HepG2 (cell line): ENCODE measurements around the gene SIRT7. TPM values are rescaled to one million over a fixed set of nuclear protein-coding genes. Genes with fewer than 3 reads are reported as not detected.

Experiments
- CEBPB ChIP-seq: IDR thresholded peaks from 2 replicates; pipeline ENCODE4 v1.6.1; 2011; ENCODE audit warnings: low read depth, low read length, improper control_type of control experiment, borderline replicate concordance
- DNMT1 ChIP-seq: sonication (generic); formaldehyde crosslinking; IDR thresholded peaks from 2 replicates; pipeline ENCODE4 v1.5.1; 2020; ENCODE audit warnings: mild to moderate bottlenecking, missing genetic modification reagents
- DR1 ChIP-seq: sonication (generic); formaldehyde crosslinking; IDR thresholded peaks from 2 replicates; pipeline ENCODE4 v1.8.0; 2021; ENCODE audit warnings: mild to moderate bottlenecking, missing genetic modification reagents, inconsistent platforms
- HES4 ChIP-seq: sonication (generic); formaldehyde crosslinking; IDR thresholded peaks from 2 replicates; pipeline ENCODE4 v1.9.0; 2021; ENCODE audit warnings: mild to moderate bottlenecking, missing genetic modification reagents, borderline replicate concordance
- IKZF4 ChIP-seq: sonication (generic); formaldehyde crosslinking; IDR thresholded peaks from 2 replicates; pipeline ENCODE4 v1.5.1; 2020; ENCODE audit warnings: borderline replicate concordance, mild to moderate bottlenecking, low read depth, missing genetic modification reagents; ENCODE audit errors: not compliant biosample characterization
- KLF15 ChIP-seq: sonication (generic); formaldehyde crosslinking; IDR thresholded peaks from 2 replicates; pipeline ENCODE4 v1.8.1; 2023; ENCODE audit warnings: borderline replicate concordance, mild to moderate bottlenecking, inconsistent platforms, missing genetic modification reagents, mixed read lengths
- MBNL3 ChIP-seq: fragments of 250-450 bp; sonication (Bioruptor Pico); conservative IDR thresholded peaks from 2 replicates; pipeline ENCODE4 v1.8.0; 2022; ENCODE audit warnings: mild to moderate bottlenecking, inconsistent platforms
- NR2F2 ChIP-seq: IDR thresholded peaks from 2 replicates; pipeline ENCODE4 v1.6.1; 2012; ENCODE audit warnings: low read depth, inconsistent platforms, borderline replicate concordance
- PHF21A ChIP-seq: sonication (generic); formaldehyde crosslinking; IDR thresholded peaks from 2 replicates; pipeline ENCODE4 v1.5.0; 2020; ENCODE audit warnings: mild to moderate bottlenecking, missing genetic modification reagents
- SNRNP70 ChIP-seq: fragments of 200-400 bp; formaldehyde crosslinking; IDR thresholded peaks from 2 replicates; pipeline ENCODE4 v1.6.1; 2017; ENCODE audit warnings: mild to moderate bottlenecking, low read depth, low read length, moderate library complexity
- SOX6 ChIP-seq, 2 experiments: fragments of 450-650 bp in 1 of 2; sonication (generic) in 1 of 2; formaldehyde crosslinking in 1 of 2; IDR thresholded peaks; 2 replicates each; pipeline versions ENCODE4 v1.4.0 to v1.6.1; 2017 to 2020; ENCODE audit warnings: antibody characterized with exemption in 1 of 2, mild to moderate bottlenecking in 1 of 2, missing genetic modification reagents in 1 of 2
- ZNF260 ChIP-seq: sonication (generic); formaldehyde crosslinking; IDR thresholded peaks from 2 replicates; pipeline ENCODE4 v1.4.0; 2020; ENCODE audit warnings: missing genetic modification reagents, low read depth, mild to moderate bottlenecking, borderline replicate concordance
- ZNF446 ChIP-seq: sonication (generic); formaldehyde crosslinking; IDR thresholded peaks from 2 replicates; pipeline ENCODE4 v1.5.0; 2020; ENCODE audit warnings: mild to moderate bottlenecking, missing genetic modification reagents
- ZNF468 ChIP-seq: sonication (generic); formaldehyde crosslinking; IDR thresholded peaks from 2 replicates; pipeline ENCODE4 v1.8.0; 2022; ENCODE audit warnings: mild to moderate bottlenecking, moderate library complexity, missing genetic modification reagents
- ZNF530 ChIP-seq: sonication (generic); formaldehyde crosslinking; IDR thresholded peaks from 2 replicates; pipeline ENCODE4 v1.5.0; 2020; ENCODE audit warnings: low read depth, mild to moderate bottlenecking, missing genetic modification reagents
- ZNF562 ChIP-seq: sonication (generic); formaldehyde crosslinking; IDR thresholded peaks from 2 replicates; pipeline ENCODE4 v1.8.0; 2022; ENCODE audit warnings: missing genetic modification reagents, borderline replicate concordance
- ZNF569 ChIP-seq: sonication (generic); formaldehyde crosslinking; IDR thresholded peaks from 2 replicates; pipeline ENCODE4 v1.5.0; 2020; ENCODE audit warnings: mild to moderate bottlenecking, missing genetic modification reagents, moderate library complexity, borderline replicate concordance
- ZNF614 ChIP-seq: IDR thresholded peaks from 2 replicates; pipeline ENCODE4 v1.6.1; 2018; ENCODE audit warnings: missing biosample characterization, missing genetic modification reagents, inconsistent platforms, borderline replicate concordance
- ZNF619 ChIP-seq: sonication (generic); formaldehyde crosslinking; IDR thresholded peaks from 2 replicates; pipeline ENCODE4 v1.4.0; 2020; ENCODE audit warnings: mild to moderate bottlenecking, missing genetic modification reagents
- ZNF773 ChIP-seq: sonication (generic); formaldehyde crosslinking; IDR thresholded peaks from 2 replicates; pipeline ENCODE4 v1.4.0; 2020; ENCODE audit warnings: missing genetic modification reagents, borderline replicate concordance
- polyA plus RNA-seq, 8 experiments: library from polyadenylated mRNA; depleted of rRNA in 3 of 8; stranded (reverse) in 7 of 8; unstranded in 1 of 8; fragments of >200 nt; fragmentation: Illumina TruSeq in 4 of 8; extraction: Trizol in 4 of 8; gene quantifications; 2 replicates each; pipeline versions ENCODE4 v1.2.1 to v1.2.3, GENCODE V29; 2011 to 2016; ENCODE audit warnings: low read depth in 4 of 8, missing spikeins in 1 of 8, mixed read lengths in 1 of 8; ENCODE audit not compliant: insufficient read depth in 1 of 8
- total RNA-seq, 5 experiments: library from RNA; depleted of rRNA; stranded (reverse); fragments of >200 nt; fragmentation: Illumina TruSeq; extraction: Trizol; gene quantifications; 2 replicates each; pipeline ENCODE4 v1.2.3, GENCODE V29; 2016; ENCODE audit warnings: low read depth in 1 of 5
- TF ChIP-seq, protein P1 (sequence below): sonication (generic); formaldehyde crosslinking; IDR thresholded peaks from 2 replicates; pipeline ENCODE4 v1.8.0; 2022; ENCODE audit warnings: missing genetic modification reagents, mild to moderate bottlenecking, borderline replicate concordance
- TF ChIP-seq, protein P2 (sequence below): sonication (generic); formaldehyde crosslinking; IDR thresholded peaks from 2 replicates; pipeline ENCODE4 v1.4.0; 2020; ENCODE audit warnings: missing genetic modification reagents; ENCODE audit errors: not compliant biosample characterization
- TF ChIP-seq, protein P3 (sequence below): sonication (generic); formaldehyde crosslinking; IDR thresholded peaks from 2 replicates; pipeline ENCODE4 v1.4.0; 2020; ENCODE audit warnings: low read depth, mild to moderate bottlenecking, missing genetic modification reagents

The SIRT7 gene
- total and polyA plus RNA-seq, 2 of the 13 experiments (the other 11 are each of a cell fraction or from before 2014, with no cell fraction given) = 8.3 to 24.8 TPM

DNA sequence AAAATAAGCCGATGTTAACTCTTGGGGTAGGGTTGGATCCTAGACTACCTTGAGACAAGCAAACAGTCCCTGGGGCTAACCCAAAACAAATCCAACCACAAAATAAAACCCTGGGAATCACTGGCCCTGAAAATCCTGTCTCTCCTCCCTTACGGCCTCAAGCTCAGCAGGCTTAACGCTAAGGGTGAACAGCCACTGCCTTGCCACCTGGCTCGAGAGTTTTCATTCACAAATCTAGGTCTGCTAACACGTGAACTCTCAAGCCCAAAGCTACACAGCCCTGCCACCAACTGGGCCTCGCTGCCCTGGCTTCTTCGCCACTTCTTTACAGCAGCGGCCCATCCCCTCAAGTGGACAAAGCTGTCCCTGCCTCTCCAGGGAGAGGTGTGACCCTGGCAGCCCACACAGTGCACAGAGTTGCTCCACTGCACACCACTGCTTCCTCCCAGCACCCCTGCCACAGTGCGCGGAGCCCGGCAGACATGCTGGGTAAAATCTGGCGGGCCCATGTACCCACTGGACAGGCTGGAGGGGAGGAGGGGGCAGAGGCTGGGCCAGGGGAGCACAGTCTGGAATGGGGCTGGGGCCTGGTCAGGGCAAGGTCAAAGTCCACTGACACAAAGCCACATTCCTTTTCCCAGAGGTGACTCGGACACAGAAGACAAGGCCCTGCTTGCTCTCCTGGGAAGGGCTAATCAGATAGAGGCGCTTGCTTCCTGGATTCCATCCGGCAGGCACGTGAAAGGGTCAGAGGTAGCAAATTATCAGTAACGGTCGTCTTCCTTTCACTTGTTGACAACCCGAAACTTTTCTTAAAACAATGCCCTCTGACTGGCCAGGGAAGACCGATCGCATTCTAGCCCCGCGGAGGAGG lies 7.8 kb downstream of the SIRT7 start (continued):
- TF ChIP-seq ZNF569 (CRISPR knock-in tag) (0 out of 2 replicates have a peak, but pooled peaks have one; percentile 88), DNMT1 (no peak), ZNF468 (CRISPR knock-in tag) (no peak), ZNF562 (CRISPR knock-in tag) (no peak), CEBPB (no peak), PHF21A (peak; percentile 94), SOX6 (IDR thresholded peaks at IDR 0.05) (no peak), SOX6 (CRISPR knock-in tag; IDR thresholded peaks at IDR 0.05) (peak; percentile 97), ZNF446 (0 out of 2 replicates have a peak, but pooled peaks have one; percentile 13), SNRNP70 (no peak), ZNF614 (CRISPR knock-in tag) (peak; percentile 66; the same call in 1 of the 2 replicates), ZNF530 (no peak), ZNF619 (CRISPR knock-in tag) (0 out of 2 replicates have a peak, but pooled peaks have one; percentile 53), KLF15 (CRISPR knock-in tag) (no peak), HES4 (CRISPR knock-in tag) (no peak; the same call in 1 of the 2 replicates), MBNL3 (CRISPR knock-in tag) (no peak), ZNF260 (CRISPR knock-in tag) (no peak), NR2F2 (peak; percentile 86), IKZF4 (CRISPR knock-in tag) (peak; percentile 82), ZNF773 (CRISPR knock-in tag) (0 out of 2 replicates have a peak, but pooled peaks have one; percentile 31), DR1 (CRISPR knock-in tag) (peak; percentile 57; the same call in 1 of the 2 replicates)
- TF ChIP-seq, protein P1, sequence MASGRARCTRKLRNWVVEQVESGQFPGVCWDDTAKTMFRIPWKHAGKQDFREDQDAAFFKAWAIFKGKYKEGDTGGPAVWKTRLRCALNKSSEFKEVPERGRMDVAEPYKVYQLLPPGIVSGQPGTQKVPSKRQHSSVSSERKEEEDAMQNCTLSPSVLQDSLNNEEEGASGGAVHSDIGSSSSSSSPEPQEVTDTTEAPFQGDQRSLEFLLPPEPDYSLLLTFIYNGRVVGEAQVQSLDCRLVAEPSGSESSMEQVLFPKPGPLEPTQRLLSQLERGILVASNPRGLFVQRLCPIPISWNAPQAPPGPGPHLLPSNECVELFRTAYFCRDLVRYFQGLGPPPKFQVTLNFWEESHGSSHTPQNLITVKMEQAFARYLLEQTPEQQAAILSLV = peak; percentile 53; the same call in 1 of the 2 replicates
- TF ChIP-seq, protein P2, sequence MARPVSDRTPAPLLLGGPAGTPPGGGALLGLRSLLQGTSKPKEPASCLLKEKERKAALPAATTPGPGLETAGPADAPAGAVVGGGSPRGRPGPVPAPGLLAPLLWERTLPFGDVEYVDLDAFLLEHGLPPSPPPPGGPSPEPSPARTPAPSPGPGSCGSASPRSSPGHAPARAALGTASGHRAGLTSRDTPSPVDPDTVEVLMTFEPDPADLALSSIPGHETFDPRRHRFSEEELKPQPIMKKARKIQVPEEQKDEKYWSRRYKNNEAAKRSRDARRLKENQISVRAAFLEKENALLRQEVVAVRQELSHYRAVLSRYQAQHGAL (CRISPR knock-in tag) = peak; percentile 45
- TF ChIP-seq, protein P3, sequence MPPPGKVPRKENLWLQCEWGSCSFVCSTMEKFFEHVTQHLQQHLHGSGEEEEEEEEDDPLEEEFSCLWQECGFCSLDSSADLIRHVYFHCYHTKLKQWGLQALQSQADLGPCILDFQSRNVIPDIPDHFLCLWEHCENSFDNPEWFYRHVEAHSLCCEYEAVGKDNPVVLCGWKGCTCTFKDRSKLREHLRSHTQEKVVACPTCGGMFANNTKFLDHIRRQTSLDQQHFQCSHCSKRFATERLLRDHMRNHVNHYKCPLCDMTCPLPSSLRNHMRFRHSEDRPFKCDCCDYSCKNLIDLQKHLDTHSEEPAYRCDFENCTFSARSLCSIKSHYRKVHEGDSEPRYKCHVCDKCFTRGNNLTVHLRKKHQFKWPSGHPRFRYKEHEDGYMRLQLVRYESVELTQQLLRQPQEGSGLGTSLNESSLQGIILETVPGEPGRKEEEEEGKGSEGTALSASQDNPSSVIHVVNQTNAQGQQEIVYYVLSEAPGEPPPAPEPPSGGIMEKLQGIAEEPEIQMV = peak; percentile 77; the same call in 1 of the 2 replicates
